H1 (cell line): ENCODE data around the gene SCGB1A1. TPM values are rescaled to one million over a fixed set of nuclear protein-coding genes. Genes with fewer than 3 reads are reported as not detected.

Source experiments
- CTCF ChIA-PET: fragments of 300-600 bp; sonication (Branson Sonifier 250); formaldehyde crosslinking; loops from one replicate; lab custom pipeline; 2021; ENCODE audit not compliant: partially characterized antibody; lab: Charles Lee
- POLR2A ChIA-PET: fragments of 300-600 bp; sonication (Branson Sonifier 250); formaldehyde crosslinking; loops from one replicate; lab custom pipeline; 2021; ENCODE audit warnings: inconsistent platforms; ENCODE audit not compliant: partially characterized antibody; lab: Charles Lee
- DNase-seq, 2 experiments: peaks; one replicate each; pipeline versions ENCODE4 v3.0.0 to v3.0.0-alpha.2; 2010 to 2022; ENCODE audit warnings: low spot score in 2 of 2, low read depth in 1 of 2, mixed read lengths in 1 of 2
- FAIRE-seq: peaks from 2 replicates; lab custom pipeline; 2011; peaks lifted over from hg19 to GRCh38; lab: Jason Lieb, UNC
- H2AFZ ChIP-seq: 2 replicates; pipeline ENCODE4 v1.8.1; 2012; ENCODE audit warnings: low read length, inconsistent platforms
- H2AK5ac ChIP-seq: 2 replicates; pipeline ENCODE4 v1.6.1; 2013; ENCODE audit warnings: low read depth, low read length
- H2BK120ac ChIP-seq: replicated peaks from 2 replicates; pipeline ENCODE3; 2013; ENCODE audit warnings: low read depth, low read length, inconsistent platforms
- H2BK12ac ChIP-seq: 2 replicates; pipeline ENCODE4 v1.6.1; 2013; ENCODE audit warnings: low read depth, low read length
- H2BK15ac ChIP-seq: 2 replicates; pipeline ENCODE4 v1.6.1; 2013; ENCODE audit warnings: low read length
- H2BK20ac ChIP-seq: 2 replicates; pipeline ENCODE4 v1.6.1; 2013; ENCODE audit warnings: low read length
- H2BK5ac ChIP-seq: 2 replicates; pipeline ENCODE4 v1.6.1; 2013; ENCODE audit warnings: low read depth, low read length
- H3K14ac ChIP-seq: 2 replicates; pipeline ENCODE4 v1.6.1; 2013; ENCODE audit warnings: inconsistent platforms; ENCODE audit not compliant: insufficient read length
- H3K18ac ChIP-seq: 2 replicates; pipeline ENCODE4 v1.6.1; 2013; ENCODE audit warnings: low read length; ENCODE audit errors: extremely low read depth
- H3K23ac ChIP-seq: 2 replicates; pipeline ENCODE4 v1.6.1; 2013; ENCODE audit warnings: inconsistent platforms; ENCODE audit not compliant: insufficient read length
- H3K23me2 ChIP-seq: 2 replicates; pipeline ENCODE4 v1.6.1; 2013; ENCODE audit warnings: low read depth, low read length
- H3K27ac ChIP-seq: 2 replicates; pipeline ENCODE4 v1.6.1; 2011; ENCODE audit warnings: low read depth, low read length, inconsistent platforms
- H3K27me3 ChIP-seq, 4 experiments: replicated peaks in 1 of 4; 1 replicate in 1 of 4; 2 replicates in 3 of 4; pipeline versions ENCODE4 v1.6.1 to v1.8.1; 2011 to 2013; ENCODE audit warnings: low read length in 3 of 4, mild to moderate bottlenecking in 3 of 4, inconsistent platforms in 2 of 4, mixed read lengths in 2 of 4, moderate library complexity in 1 of 4; ENCODE audit not compliant: control insufficient read depth in 3 of 4, insufficient read depth in 3 of 4; ENCODE audit errors: extremely low read depth in 1 of 4
- H3K36me3 ChIP-seq, 4 experiments: 2 replicates each; pipeline versions ENCODE4 v1.6.1 to v1.8.1; 2011 to 2013; ENCODE audit warnings: mild to moderate bottlenecking in 4 of 4, low read length in 3 of 4, moderate library complexity in 2 of 4, control low read depth in 1 of 4, inconsistent platforms in 1 of 4; ENCODE audit not compliant: insufficient read depth in 4 of 4, control insufficient read depth in 2 of 4
- H3K4ac ChIP-seq: replicated peaks from 2 replicates; pipeline ENCODE3; 2013; ENCODE audit warnings: low read length, low read depth, mixed read lengths, inconsistent platforms; ENCODE audit not compliant: insufficient read length
- H3K4me1 ChIP-seq, 4 experiments: replicated peaks in 1 of 4; 1 replicate in 1 of 4; 2 replicates in 3 of 4; pipeline versions ENCODE4 v1.6.1 to v1.8.1; 2011 to 2013; ENCODE audit warnings: low read length in 3 of 4, inconsistent platforms in 2 of 4, mixed read lengths in 1 of 4; ENCODE audit not compliant: insufficient read depth in 4 of 4, control insufficient read depth in 3 of 4
- H3K4me2 ChIP-seq, 2 experiments: 2 replicates each; pipeline versions ENCODE4 v1.6.1 to v1.8.1; 2011 to 2013; ENCODE audit warnings: low read depth in 2 of 2, low read length in 2 of 2, control low read depth in 1 of 2, inconsistent platforms in 1 of 2, mild to moderate bottlenecking in 1 of 2; ENCODE audit not compliant: insufficient read depth in 1 of 2
- H3K4me3 ChIP-seq, 4 experiments: fragments of 200-600, 300-600 bp in 1 of 4; sonication (generic), shearing (Covaris generic), sonication (Bioruptor Twin) in 1 of 4; 2 replicates each; pipeline versions ENCODE4 v1.5.1 to v1.8.1; 2011 to 2016; ENCODE audit warnings: low read length in 4 of 4, low read depth in 3 of 4, control low read depth in 2 of 4, inconsistent platforms in 2 of 4, mild to moderate bottlenecking in 2 of 4, mixed read lengths in 1 of 4, moderate library complexity in 1 of 4; ENCODE audit not compliant: insufficient read depth in 2 of 4; ENCODE audit errors: extremely low read depth in 1 of 4
- H3K56ac ChIP-seq: replicated peaks from 2 replicates; pipeline ENCODE3; 2013; ENCODE audit warnings: low read depth, mild to moderate bottlenecking, mixed read lengths, low read length, inconsistent platforms; ENCODE audit not compliant: insufficient read length
- H3K79me1 ChIP-seq: 2 replicates; pipeline ENCODE4 v1.6.1; 2013; ENCODE audit warnings: low read depth, low read length, control low read depth
- H3K79me2 ChIP-seq, 2 experiments: 2 replicates each; pipeline versions ENCODE4 v1.6.1 to v1.8.1; 2012 to 2013; ENCODE audit warnings: low read length in 2 of 2, mild to moderate bottlenecking in 2 of 2, inconsistent platforms in 1 of 2; ENCODE audit not compliant: insufficient read depth in 2 of 2, control insufficient read depth in 1 of 2
- H3K9ac ChIP-seq, 4 experiments: replicated peaks in 1 of 4; 1 replicate in 1 of 4; 2 replicates in 3 of 4; pipeline versions ENCODE4 v1.6.1 to v1.8.1; 2011 to 2013; ENCODE audit warnings: low read depth in 3 of 4, low read length in 3 of 4, control low read depth in 2 of 4, mild to moderate bottlenecking in 2 of 4, moderate library complexity in 2 of 4, inconsistent platforms in 1 of 4; ENCODE audit errors: extremely low read depth in 1 of 4
- H3K9me3 ChIP-seq, 2 experiments: 2 replicates each; pipeline versions ENCODE4 v1.6.1 to v1.8.1; 2012 to 2013; ENCODE audit warnings: mild to moderate bottlenecking in 2 of 2, moderate library complexity in 2 of 2, control low read depth in 1 of 2, inconsistent platforms in 1 of 2, low read depth in 1 of 2, low read length in 1 of 2, mixed read lengths in 1 of 2; ENCODE audit not compliant: insufficient read depth in 2 of 2
- H4K20me1 ChIP-seq, 2 experiments: replicated peaks in 1 of 2; 2 replicates each; pipeline versions ENCODE3 to v1.8.1; 2011 to 2013; ENCODE audit warnings: inconsistent platforms in 2 of 2, low read length in 2 of 2, mild to moderate bottlenecking in 1 of 2; ENCODE audit not compliant: insufficient read depth in 2 of 2, control insufficient read depth in 1 of 2
- H4K5ac ChIP-seq: 2 replicates; pipeline ENCODE4 v1.6.1; 2013; ENCODE audit warnings: low read length, low read depth, mixed read lengths, inconsistent platforms; ENCODE audit not compliant: insufficient read length
- H4K8ac ChIP-seq: 2 replicates; pipeline ENCODE4 v1.8.0; 2013; ENCODE audit warnings: mild to moderate bottlenecking, moderate library complexity, low read length, inconsistent platforms; ENCODE audit not compliant: insufficient read depth; ENCODE audit errors: extremely low read depth
- H4K91ac ChIP-seq: replicated peaks from 2 replicates; pipeline ENCODE3; 2013; ENCODE audit warnings: low read length, mixed read lengths, inconsistent platforms; ENCODE audit not compliant: insufficient read length
- BRCA1 ChIP-seq: IDR thresholded peaks from 2 replicates; pipeline ENCODE4 v1.6.1; 2012; ENCODE audit warnings: low read depth, low read length, improper control_type of control experiment
- CBX8 ChIP-seq: fragments of 300-800, 300-1000 bp; sonication (generic); IDR thresholded peaks from 2 replicates; pipeline ENCODE4 v1.7.1; 2016; ENCODE audit warnings: low read depth, low read length, borderline replicate concordance
- CEBPB ChIP-seq: IDR thresholded peaks from 2 replicates; pipeline ENCODE4 v1.6.1; 2012; ENCODE audit warnings: low read depth, low read length
- EGR1 ChIP-seq: IDR thresholded peaks from 2 replicates; pipeline ENCODE4 v1.6.1; 2011; ENCODE audit warnings: low read depth, low read length, borderline replicate concordance
- GABPA ChIP-seq: IDR thresholded peaks from 2 replicates; pipeline ENCODE4 v1.6.1; 2011; ENCODE audit warnings: mild to moderate bottlenecking, low read length, moderate library complexity, borderline replicate concordance; ENCODE audit not compliant: insufficient read depth
- GTF2F1 ChIP-seq: IDR thresholded peaks from 2 replicates; pipeline ENCODE4 v1.6.1; 2012; ENCODE audit warnings: low read depth, low read length, improper control_type of control experiment, borderline replicate concordance
- RNF2 ChIP-seq: fragments of 200-900, 300-1000 bp; sonication (generic); IDR thresholded peaks from 2 replicates; pipeline ENCODE4 v1.7.1; 2016; ENCODE audit warnings: borderline replicate concordance, low read depth, mild to moderate bottlenecking, antibody characterized with exemption, low read length; ENCODE audit not compliant: poor library complexity, severe bottlenecking; ENCODE audit errors: missing control alignments
- SP2 ChIP-seq: IDR thresholded peaks from 2 replicates; pipeline ENCODE4 v1.6.1; 2012; ENCODE audit warnings: mild to moderate bottlenecking, low read length, inconsistent platforms
- TCF12 ChIP-seq: IDR thresholded peaks from 2 replicates; pipeline ENCODE4 v1.6.1; 2011; ENCODE audit warnings: low read depth, mild to moderate bottlenecking, low read length
- WGBS, 2 experiments: shearing (Covaris generic) in 1 of 2; methylation state at CpG; one replicate each; pipeline versions ENCODE4 v1.1.6 to v1.1.7; 2013 to 2015; ENCODE audit warnings: low lambda C conversion rate in 2 of 2, mixed read lengths in 2 of 2, inconsistent platforms in 1 of 2, low coverage in 1 of 2, missing lambda C conversion rate in 1 of 2; ENCODE audit not compliant: insufficient replicate concordance in 2 of 2, insufficient coverage in 1 of 2, insufficient read length in 1 of 2; ENCODE audit errors: extremely low coverage in 1 of 2, missing lambda C conversion rate in 1 of 2; 5-methylcytosine and 5-hydroxymethylcytosine counted together
- polyA plus RNA-seq, 7 experiments: library from polyadenylated mRNA; depleted of rRNA in 3 of 7; stranded (reverse) in 5 of 7; unstranded in 2 of 7; fragments of >200 nt in 5 of 7; fragments of 200-250 nt in 2 of 7; gene quantifications; 1 replicate in 5 of 7; 2 replicates in 1 of 7; 4 replicates in 1 of 7; pipeline versions ENCODE4 v1.2.1 to v1.2.3, GENCODE V29; 2011 to 2013; ENCODE audit warnings: missing spikeins in 2 of 7, mixed read lengths in 2 of 7
- total RNA-seq: library from RNA; stranded (reverse); fragmentation: NEBNext Ultra II Directional; extraction: Animal tissue kit (Norgen Biotek cat#: 25700); gene quantifications from 2 replicates; pipeline ENCODE4 v1.2.1, GENCODE V29; 2021

SCGB1A1 gene
- total and polyA plus RNA-seq, 2 of the 8 experiments (the other 6 are each of a cell fraction or from before 2014, with no cell fraction given): not detected

GRCh38 chr11:62411524-62411923 is 7.3 kb upstream of the SCGB1A1 start:
- no peak for TF ChIP-seq CBX8
- no peak for TF ChIP-seq RNF2
- TF ChIP-seq GABPA: no peak
- no peak for TF ChIP-seq CEBPB
- TF ChIP-seq SP2: no peak
- no peak for TF ChIP-seq GTF2F1
- no peak for TF ChIP-seq EGR1
- TF ChIP-seq BRCA1: no peak
- no peak for TF ChIP-seq TCF12
- H2BK12ac ChIP-seq: no peak overlapping the region
- no peaks in the 10 kb centered on the region for H3K79me1 ChIP-seq
- H3K9me3 ChIP-seq: no peaks in the 10 kb centered on the region
- no peak overlapping the region for H3K23ac ChIP-seq
- no peak overlapping the region for H2BK5ac ChIP-seq
- H3K4me2 ChIP-seq: no peak overlapping the region
- H3K4ac ChIP-seq: no peak overlapping the region
- H3K27me3 ChIP-seq: no peaks in the 10 kb centered on the region
- POLR2A ChIA-PET: interaction anchor here (0.9 to 1.1 kb wide), 3 partner anchors 8 to 136 kb away, joined by 3 to 5 read pairs (median 4); partner anchors contain the start of gene AHNAK
- no peak overlapping the region for H4K5ac ChIP-seq
- no peak overlapping the region for H2AK5ac ChIP-seq
- H2BK120ac ChIP-seq: no peak overlapping the region
- H3K56ac ChIP-seq: no peak overlapping the region
- CTCF ChIA-PET: interaction anchor here (0.8 to 3.9 kb wide), 8 partner anchors 8 to 149 kb away, joined by 3 to 25 read pairs (median 6); partner anchors contain the start of gene SCGB1A1
- 90% methylated on average over 5 of the region's 5 CpGs; no CpG with 5 or more reads in 1 of the 2 experiments for WGBS, 2 experiments
- H4K91ac ChIP-seq: no peak overlapping the region
- DNase-seq: no peak
- H3K14ac ChIP-seq: no peak overlapping the region
- no peak overlapping the region for H2BK20ac ChIP-seq
- H2AFZ ChIP-seq: no peak overlapping the region
- H4K8ac ChIP-seq: no peak overlapping the region
- 0 out of 7 replicates have a peak, but pooled peaks cover 0 to 2% (median 0%) of the 10 kb centered on the region in 4 experiments for H3K4me1 ChIP-seq
- no peaks in the 10 kb centered on the region for H3K79me2 ChIP-seq
- no peaks in the 10 kb centered on the region for H3K23me2 ChIP-seq
- no peak for FAIRE-seq
- no peaks in the 10 kb centered on the region for H3K36me3 ChIP-seq
- no peak overlapping the region for H3K18ac ChIP-seq
- no peak overlapping the region for H2BK15ac ChIP-seq
- no peak overlapping the region for H3K27ac ChIP-seq
- no peak overlapping the region for H3K4me3 ChIP-seq
- no peaks in the 10 kb centered on the region for H4K20me1 ChIP-seq
- no peak overlapping the region for H3K9ac ChIP-seq
